ENCODE data around the gene LGR6.

DNA sequence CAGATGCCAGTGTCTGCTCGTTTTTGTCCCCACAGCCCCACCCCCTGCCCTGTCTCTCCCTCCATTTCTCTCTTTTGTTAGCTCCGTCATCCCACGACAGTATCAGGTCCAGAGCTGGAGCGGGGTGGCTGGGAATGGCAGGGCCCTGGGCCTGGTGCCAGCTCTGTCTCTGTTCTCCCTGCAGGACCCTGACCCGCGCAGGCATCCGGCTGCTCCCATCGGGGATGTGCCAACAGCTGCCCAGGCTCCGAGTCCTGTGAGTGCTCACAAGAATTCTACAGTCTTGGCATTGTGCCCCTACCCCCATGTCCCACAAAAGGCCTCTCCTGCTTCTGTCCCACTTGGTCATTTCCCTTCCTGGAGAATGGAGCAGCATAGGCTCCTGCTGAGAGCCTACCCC, 110.8 kb downstream of the LGR6 start:
- TF ChIP-seq ZSCAN29 (IDR thresholded peaks at IDR 0.05) = no peak
- TF ChIP-seq SPI1 (IDR thresholded peaks at IDR 0.05; ENCODE audit: borderline replicate concordance, insufficient read depth, low read depth, low read length) = no peak
- no peak for TF ChIP-seq CREB1 (IDR thresholded peaks at IDR 0.05; ENCODE audit: low read depth)
- TF ChIP-seq POLR2AphosphoS5 (IDR thresholded peaks at IDR 0.05; ENCODE audit: low read length) = no peak
- TF ChIP-seq, protein P1, sequence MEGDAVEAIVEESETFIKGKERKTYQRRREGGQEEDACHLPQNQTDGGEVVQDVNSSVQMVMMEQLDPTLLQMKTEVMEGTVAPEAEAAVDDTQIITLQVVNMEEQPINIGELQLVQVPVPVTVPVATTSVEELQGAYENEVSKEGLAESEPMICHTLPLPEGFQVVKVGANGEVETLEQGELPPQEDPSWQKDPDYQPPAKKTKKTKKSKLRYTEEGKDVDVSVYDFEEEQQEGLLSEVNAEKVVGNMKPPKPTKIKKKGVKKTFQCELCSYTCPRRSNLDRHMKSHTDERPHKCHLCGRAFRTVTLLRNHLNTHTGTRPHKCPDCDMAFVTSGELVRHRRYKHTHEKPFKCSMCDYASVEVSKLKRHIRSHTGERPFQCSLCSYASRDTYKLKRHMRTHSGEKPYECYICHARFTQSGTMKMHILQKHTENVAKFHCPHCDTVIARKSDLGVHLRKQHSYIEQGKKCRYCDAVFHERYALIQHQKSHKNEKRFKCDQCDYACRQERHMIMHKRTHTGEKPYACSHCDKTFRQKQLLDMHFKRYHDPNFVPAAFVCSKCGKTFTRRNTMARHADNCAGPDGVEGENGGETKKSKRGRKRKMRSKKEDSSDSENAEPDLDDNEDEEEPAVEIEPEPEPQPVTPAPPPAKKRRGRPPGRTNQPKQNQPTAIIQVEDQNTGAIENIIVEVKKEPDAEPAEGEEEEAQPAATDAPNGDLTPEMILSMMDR (IDR thresholded peaks at IDR 0.05 in 2 of 3, conservative IDR thresholded peaks at IDR 0.05 in 1 of 3; ENCODE audit: control insufficient read depth in 2 of 3, extremely low read depth in 1 of 3, insufficient read depth in 1 of 3, low read depth in 3 of 3, low read length in 3 of 3) = no peak
- no peak for TF ChIP-seq HDAC2 (IDR thresholded peaks at IDR 0.05)
- TF ChIP-seq, protein P2, sequence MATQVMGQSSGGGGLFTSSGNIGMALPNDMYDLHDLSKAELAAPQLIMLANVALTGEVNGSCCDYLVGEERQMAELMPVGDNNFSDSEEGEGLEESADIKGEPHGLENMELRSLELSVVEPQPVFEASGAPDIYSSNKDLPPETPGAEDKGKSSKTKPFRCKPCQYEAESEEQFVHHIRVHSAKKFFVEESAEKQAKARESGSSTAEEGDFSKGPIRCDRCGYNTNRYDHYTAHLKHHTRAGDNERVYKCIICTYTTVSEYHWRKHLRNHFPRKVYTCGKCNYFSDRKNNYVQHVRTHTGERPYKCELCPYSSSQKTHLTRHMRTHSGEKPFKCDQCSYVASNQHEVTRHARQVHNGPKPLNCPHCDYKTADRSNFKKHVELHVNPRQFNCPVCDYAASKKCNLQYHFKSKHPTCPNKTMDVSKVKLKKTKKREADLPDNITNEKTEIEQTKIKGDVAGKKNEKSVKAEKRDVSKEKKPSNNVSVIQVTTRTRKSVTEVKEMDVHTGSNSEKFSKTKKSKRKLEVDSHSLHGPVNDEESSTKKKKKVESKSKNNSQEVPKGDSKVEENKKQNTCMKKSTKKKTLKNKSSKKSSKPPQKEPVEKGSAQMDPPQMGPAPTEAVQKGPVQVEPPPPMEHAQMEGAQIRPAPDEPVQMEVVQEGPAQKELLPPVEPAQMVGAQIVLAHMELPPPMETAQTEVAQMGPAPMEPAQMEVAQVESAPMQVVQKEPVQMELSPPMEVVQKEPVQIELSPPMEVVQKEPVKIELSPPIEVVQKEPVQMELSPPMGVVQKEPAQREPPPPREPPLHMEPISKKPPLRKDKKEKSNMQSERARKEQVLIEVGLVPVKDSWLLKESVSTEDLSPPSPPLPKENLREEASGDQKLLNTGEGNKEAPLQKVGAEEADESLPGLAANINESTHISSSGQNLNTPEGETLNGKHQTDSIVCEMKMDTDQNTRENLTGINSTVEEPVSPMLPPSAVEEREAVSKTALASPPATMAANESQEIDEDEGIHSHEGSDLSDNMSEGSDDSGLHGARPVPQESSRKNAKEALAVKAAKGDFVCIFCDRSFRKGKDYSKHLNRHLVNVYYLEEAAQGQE (IDR thresholded peaks at IDR 0.05; ENCODE audit: low read depth, low read length) = no peak
- TF ChIP-seq SP1 (IDR thresholded peaks at IDR 0.05; ENCODE audit: low read depth, low read length) = no peak
- TF ChIP-seq, protein P3, sequence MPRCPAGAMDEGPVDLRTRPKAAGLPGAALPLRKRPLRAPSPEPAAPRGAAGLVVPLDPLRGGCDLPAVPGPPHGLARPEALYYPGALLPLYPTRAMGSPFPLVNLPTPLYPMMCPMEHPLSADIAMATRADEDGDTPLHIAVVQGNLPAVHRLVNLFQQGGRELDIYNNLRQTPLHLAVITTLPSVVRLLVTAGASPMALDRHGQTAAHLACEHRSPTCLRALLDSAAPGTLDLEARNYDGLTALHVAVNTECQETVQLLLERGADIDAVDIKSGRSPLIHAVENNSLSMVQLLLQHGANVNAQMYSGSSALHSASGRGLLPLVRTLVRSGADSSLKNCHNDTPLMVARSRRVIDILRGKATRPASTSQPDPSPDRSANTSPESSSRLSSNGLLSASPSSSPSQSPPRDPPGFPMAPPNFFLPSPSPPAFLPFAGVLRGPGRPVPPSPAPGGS (IDR thresholded peaks at IDR 0.05; ENCODE audit: borderline replicate concordance, insufficient read depth, low read depth, low read length, poor library complexity, severe bottlenecking) = no peak
- TF ChIP-seq, protein P4, sequence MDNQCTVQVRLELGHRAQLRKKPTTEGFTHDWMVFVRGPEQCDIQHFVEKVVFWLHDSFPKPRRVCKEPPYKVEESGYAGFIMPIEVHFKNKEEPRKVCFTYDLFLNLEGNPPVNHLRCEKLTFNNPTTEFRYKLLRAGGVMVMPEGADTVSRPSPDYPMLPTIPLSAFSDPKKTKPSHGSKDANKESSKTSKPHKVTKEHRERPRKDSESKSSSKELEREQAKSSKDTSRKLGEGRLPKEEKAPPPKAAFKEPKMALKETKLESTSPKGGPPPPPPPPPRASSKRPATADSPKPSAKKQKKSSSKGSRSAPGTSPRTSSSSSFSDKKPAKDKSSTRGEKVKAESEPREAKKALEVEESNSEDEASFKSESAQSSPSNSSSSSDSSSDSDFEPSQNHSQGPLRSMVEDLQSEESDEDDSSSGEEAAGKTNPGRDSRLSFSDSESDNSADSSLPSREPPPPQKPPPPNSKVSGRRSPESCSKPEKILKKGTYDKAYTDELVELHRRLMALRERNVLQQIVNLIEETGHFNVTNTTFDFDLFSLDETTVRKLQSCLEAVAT (IDR thresholded peaks at IDR 0.05) = no peak
- TF ChIP-seq, protein P5, sequence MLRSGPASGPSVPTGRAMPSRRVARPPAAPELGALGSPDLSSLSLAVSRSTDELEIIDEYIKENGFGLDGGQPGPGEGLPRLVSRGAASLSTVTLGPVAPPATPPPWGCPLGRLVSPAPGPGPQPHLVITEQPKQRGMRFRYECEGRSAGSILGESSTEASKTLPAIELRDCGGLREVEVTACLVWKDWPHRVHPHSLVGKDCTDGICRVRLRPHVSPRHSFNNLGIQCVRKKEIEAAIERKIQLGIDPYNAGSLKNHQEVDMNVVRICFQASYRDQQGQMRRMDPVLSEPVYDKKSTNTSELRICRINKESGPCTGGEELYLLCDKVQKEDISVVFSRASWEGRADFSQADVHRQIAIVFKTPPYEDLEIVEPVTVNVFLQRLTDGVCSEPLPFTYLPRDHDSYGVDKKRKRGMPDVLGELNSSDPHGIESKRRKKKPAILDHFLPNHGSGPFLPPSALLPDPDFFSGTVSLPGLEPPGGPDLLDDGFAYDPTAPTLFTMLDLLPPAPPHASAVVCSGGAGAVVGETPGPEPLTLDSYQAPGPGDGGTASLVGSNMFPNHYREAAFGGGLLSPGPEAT (IDR thresholded peaks at IDR 0.05; ENCODE audit: low read depth) = no peak
- no peak for TF ChIP-seq SREBF1 (IDR thresholded peaks at IDR 0.05; ENCODE audit: low read length)
- no peak for TF ChIP-seq PAX8 (IDR thresholded peaks at IDR 0.05)
